ENCODE results near the gene ATG9A. TPM values are rescaled to one million over a fixed set of nuclear protein-coding genes. Genes with fewer than 3 reads are reported as not detected.

ATG9A gene
- polyA plus RNA-seq, 1 donor from 2014 or later, result 26.2 TPM

DNA sequence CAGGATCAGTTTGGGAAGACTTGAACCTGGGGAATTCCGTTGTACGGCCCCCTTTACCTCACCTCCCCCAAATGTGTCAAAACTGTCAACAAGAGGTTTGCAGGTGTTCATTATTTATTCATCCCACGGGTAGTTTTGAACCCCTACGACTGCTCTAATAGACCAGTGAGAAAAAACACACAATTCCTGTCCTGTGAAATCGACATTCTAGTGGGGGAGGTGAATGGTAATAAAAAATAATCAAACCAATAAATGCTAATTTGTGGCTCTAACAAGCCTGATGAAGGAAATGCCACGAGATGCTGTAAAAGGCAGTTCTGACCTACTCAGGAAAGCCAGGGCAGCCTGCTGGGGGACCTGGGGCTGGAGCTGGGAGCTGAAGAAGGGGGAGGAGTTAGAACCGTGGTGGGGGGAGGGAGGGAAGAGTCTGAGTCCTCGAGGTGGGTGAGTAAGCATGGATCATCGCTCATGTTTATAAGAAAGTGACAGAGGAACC lies 49.3 kb upstream of the ATG9A start:
- Histone ChIP-seq H3K9me2 (ENCODE audit: insufficient read depth, low read length) (no peaks in the 10 kb centered on the region), H2AFZ (ENCODE audit: low read depth, low read length) (no peak overlapping the region), H3K27ac (ENCODE audit: low read length) (peak overlapping the region; percentile 79), H4K20me1 (ENCODE audit: insufficient read depth) (no peaks in the 10 kb centered on the region), H3F3A (ENCODE audit: insufficient read depth, low read length, poor library complexity, severe bottlenecking) (peaks cover 10% of the 10 kb centered on the region), H3K9ac (ENCODE audit: low read length) (peak overlapping the region; percentile 82), H3K27me3 (ENCODE audit: insufficient read depth, low read depth, low read length) (no peaks in the 10 kb centered on the region), H3K36me3 (ENCODE audit: insufficient read depth, low read length) (no peaks in the 10 kb centered on the region), H3K79me2 (replicated peaks; ENCODE audit: insufficient read depth, low read length) (no peaks in the 10 kb centered on the region), H3K4me3 (ENCODE audit: low read length) (peak overlapping the region; percentile 74), H3K4me2 (ENCODE audit: low read length) (peak overlapping the region; percentile 52), H3K9me3 (ENCODE audit: low read length) (no peaks in the 10 kb centered on the region)
- TF ChIP-seq TAF1 (IDR thresholded peaks at IDR 0.05; ENCODE audit: low read depth), result no peak
- peak; percentile 18 for TF ChIP-seq SMC3 (conservative IDR thresholded peaks at IDR 0.05; ENCODE audit: poor library complexity)

DNA sequence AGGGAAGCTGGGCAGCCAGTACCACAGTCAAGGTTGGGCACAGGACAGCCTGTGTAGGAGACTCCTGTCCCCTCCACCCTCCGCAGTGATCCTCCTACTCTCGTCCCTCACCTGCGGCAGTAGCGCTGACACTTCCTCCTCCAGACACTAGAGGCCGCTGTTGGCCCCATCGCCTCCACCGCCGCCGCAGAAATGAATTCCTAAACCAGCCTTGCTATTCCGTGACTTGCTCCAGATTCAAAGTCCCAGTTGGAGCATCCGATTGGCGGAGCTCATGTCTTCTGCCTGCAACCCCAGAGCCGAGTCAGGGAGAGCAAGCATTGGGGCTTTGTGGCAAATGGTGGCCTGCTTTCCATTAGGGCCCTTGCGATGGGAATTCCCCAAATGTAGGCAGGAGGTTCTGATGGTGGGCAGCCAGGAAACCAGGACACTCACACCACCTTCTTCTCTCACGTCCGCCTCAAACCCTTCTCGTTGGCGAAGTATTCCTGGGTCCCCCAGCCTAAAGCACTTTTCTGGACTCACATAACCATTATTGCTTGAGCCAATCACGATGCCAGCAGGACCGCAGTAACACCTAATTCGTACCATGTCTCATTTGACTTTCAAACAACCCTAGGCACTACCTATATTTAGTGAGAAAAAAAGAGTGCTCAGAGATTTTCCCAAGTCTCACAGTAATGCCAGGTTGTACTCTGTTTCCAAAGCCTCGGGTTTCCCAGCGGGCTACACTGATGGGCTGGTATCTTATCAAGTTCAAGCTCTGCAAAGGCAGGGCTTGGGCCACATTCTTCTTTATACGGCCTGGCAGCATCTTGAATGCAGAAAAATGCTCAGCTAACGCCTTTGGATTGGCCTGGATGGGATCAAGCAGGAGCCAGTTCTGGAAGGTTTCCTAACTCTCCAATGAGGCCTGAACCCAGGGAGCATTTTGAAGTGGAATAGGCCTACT lies 48.5 kb upstream of the ATG9A start:
- H3F3A ChIP-seq (ENCODE audit: insufficient read depth, low read length, poor library complexity, severe bottlenecking), result peaks cover 10% of the 10 kb centered on the region
- no peaks in the 10 kb centered on the region for H3K9me3 ChIP-seq (ENCODE audit: low read length)
- TF ChIP-seq REST (IDR thresholded peaks at IDR 0.05; ENCODE audit: borderline replicate concordance), result no peak
- TF ChIP-seq CTCF (IDR thresholded peaks at IDR 0.05; ENCODE audit: poor library complexity, severe bottlenecking), result peak; percentile 97
- peak; percentile 35 for TF ChIP-seq MXI1 (conservative IDR thresholded peaks at IDR 0.05; ENCODE audit: poor library complexity, severe bottlenecking)
- TF ChIP-seq RAD21 (conservative IDR thresholded peaks at IDR 0.05), result peak; percentile 88
- no peak for TF ChIP-seq EZH2 (IDR thresholded peaks at IDR 0.05; ENCODE audit: borderline replicate concordance, insufficient read depth, low read length, poor library complexity, severe bottlenecking)
- peak; percentile 86 for TF ChIP-seq SMC3 (conservative IDR thresholded peaks at IDR 0.05; ENCODE audit: poor library complexity)
- TF ChIP-seq TAF1 (IDR thresholded peaks at IDR 0.05; ENCODE audit: low read depth), result no peak
- TF ChIP-seq POLR2AphosphoS5 (IDR thresholded peaks at IDR 0.05), result no peak
- peak; percentile 12 for TF ChIP-seq EP300 (conservative IDR thresholded peaks at IDR 0.05; ENCODE audit: poor library complexity, severe bottlenecking)
- H3K79me2 ChIP-seq (replicated peaks; ENCODE audit: insufficient read depth, low read length), result no peaks in the 10 kb centered on the region
- no peaks in the 10 kb centered on the region for H4K20me1 ChIP-seq (ENCODE audit: insufficient read depth)
- no peak overlapping the region for H2AFZ ChIP-seq (ENCODE audit: low read depth, low read length)
- peak overlapping the region; percentile 82 for H3K9ac ChIP-seq (ENCODE audit: low read length)
- H3K36me3 ChIP-seq (ENCODE audit: insufficient read depth, low read length), result no peaks in the 10 kb centered on the region
- H3K4me2 ChIP-seq (ENCODE audit: low read length), result peak overlapping the region; percentile 15
- no peaks in the 10 kb centered on the region for H3K9me2 ChIP-seq (ENCODE audit: insufficient read depth, low read length)
- peak overlapping the region; percentile 74 for H3K4me3 ChIP-seq (ENCODE audit: low read length)
- no peaks in the 10 kb centered on the region for H3K27me3 ChIP-seq (ENCODE audit: insufficient read depth, low read depth, low read length)
- H3K27ac ChIP-seq (ENCODE audit: low read length), result peak overlapping the region; percentile 79
